NCI-H2029 treated with DMSO at 0.1 percent for 48 hours (cell line): ENCODE measurements around the gene MADD.
"Not testable (repeated sequence)": the region's sequence is repeated elsewhere in the genome, so short reads cannot be mapped to it uniquely, and the experiment has no call there.

ENCODE experiments used
- DNase-seq: peaks from one replicate; lab custom pipeline; 2025; lab: John Stamatoyannopoulos, UW

Gene MADD

DNA sequence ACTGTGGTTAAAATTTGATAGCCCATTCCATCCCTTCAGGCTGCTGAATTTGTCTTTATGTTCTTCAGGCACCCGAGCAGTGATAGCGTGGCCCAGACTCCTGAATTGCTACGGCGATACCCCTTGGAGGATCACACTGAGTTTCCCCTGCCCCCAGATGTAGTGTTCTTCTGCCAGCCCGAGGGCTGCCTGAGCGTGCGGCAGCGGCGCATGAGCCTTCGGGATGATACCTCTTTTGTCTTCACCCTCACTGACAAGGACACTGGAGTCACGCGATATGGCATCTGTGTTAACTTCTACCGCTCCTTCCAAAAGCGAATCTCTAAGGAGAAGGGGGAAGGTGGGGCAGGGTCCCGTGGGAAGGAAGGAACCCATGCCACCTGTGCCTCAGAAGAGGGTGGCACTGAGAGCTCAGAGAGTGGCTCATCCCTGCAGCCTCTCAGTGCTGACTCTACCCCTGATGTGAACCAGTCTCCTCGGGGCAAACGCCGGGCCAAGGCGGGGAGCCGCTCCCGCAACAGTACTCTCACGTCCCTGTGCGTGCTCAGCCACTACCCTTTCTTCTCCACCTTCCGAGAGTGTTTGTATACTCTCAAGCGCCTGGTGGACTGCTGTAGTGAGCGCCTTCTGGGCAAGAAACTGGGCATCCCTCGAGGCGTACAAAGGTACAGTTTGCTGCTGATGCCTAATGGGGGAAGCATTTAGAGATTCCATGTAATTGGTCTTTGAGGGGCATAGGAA lies 4.7 kb downstream of the MADD start:
- no peak for DNase-seq

DNA sequence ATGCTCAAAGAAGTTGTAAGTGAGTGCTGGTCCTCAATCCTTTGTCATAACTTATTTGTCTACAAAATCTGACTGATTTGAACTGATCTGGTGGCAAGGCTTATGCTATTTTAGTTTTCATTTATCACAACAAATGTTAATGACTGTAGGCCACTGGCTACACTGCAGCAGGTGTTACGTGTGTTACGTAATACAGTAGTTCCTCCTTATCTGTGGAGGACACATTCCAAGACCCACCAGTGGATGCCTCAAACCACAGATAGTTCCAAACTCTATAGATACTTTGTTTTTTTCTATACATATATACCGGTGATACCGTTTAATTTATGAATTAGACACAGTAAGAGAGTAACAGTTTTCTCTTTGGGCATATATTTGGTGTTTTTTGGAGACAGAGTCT lies 7.0 kb downstream of the MADD start:
- no peak for DNase-seq

DNA sequence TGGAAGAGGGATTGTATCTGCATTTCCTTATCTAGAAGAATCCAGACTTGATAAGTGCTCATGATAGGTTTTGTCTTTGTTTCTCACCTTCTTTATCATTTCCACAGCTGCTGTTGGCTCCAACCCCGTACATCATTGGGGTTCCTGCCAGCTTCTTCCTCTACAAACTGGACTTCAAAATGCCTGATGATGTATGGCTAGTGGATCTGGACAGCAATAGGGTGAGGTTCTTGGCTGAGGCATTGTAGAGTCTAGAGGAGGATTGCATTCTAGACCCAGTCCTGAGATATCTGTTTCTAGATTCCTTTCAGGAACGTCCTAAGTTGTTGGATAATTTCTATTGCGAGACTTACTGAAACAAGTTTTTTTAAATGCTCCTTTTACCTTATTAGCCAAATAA lies 8.1 kb downstream of the MADD start:
- no peak for DNase-seq

DNA sequence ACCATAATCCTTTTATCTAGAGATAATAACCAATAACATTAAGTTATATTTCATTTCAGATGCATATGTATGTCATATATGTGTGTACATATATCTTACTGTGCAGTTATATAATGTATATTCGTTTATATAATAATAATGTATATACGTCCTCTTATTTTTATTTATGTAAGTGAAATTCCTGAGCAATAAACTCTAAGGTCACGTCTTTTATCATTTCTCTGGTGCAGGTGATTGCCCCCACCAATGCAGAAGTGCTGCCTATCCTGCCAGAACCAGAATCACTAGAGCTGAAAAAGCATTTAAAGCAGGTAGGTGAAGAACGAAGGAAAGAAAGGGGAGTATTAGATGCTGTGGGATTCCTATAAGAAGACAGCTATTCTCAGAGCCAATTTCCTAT lies 8.8 kb downstream of the MADD start:
- DNase-seq: no peak

DNA sequence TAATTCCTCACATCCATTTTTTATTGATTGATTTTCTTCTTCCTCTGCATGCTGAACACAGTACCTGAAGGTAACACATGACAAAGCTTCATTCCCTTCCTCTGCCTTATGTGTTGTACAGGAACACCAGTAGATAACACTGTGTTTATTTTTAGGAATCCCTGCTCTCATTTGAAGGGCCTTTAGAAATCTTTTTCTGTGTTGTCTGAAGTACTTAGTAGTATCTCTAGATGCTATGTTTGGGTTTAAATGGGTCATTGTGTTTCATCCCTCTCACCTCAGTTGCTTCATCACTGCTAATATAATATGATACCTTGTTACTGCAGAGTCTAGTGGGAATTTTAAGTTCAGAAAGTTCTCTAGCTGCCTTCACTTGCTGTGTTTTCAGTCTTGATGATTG lies 10.2 kb downstream of the MADD start:
- no peak for DNase-seq

DNA sequence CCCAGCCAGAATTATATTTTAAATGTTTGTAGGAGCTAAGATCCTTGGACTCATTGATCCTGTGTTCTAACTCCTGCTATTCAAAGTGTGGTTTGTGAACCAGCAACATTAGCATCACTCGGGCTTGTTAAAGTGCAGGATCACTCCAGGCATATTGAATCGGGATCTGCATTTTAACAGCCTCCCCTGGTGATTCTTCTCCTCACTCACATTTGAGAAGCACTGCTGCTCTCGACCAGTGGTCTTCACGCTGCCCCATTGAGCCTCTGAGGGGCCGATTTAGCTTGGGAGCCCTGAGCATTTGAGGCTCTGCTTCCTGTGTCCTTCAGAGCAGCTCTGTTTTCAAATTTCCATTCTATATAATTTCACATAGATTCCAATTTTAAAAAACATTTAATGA lies 10.9 kb downstream of the MADD start:
- no peak for DNase-seq

DNA sequence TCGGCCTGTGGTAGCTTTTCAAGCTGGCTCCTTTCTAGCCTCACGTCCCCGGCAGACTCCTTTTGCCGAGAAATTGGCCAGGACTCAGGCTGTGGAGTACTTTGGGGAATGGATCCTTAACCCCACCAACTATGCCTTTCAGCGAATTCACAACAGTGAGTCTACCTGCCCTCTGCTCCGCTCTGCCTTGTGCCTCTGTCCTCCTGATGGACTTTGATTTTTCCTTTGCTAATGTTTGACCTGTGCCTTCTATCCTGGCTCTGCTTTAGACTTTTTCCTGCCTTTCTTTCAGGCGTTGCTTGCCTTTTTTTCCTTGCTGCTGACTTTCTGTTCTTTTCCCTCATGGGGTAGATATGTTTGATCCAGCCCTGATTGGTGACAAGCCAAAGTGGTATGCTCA lies 12.5 kb downstream of the MADD start:
- DNase-seq: no peak

DNA sequence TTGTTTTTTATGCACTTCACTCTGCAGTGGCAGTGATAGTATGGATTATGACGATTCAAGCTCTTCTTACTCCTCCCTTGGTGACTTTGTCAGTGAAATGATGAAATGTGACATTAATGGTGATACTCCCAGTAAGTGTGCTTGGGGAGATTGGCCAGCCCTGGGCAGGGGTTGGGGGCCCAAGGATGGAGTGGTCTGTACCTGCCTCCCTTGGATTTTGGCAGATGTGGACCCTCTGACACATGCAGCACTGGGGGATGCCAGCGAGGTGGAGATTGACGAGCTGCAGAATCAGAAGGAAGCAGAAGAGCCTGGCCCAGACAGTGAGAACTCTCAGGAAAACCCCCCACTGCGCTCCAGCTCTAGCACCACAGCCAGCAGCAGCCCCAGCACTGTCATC lies 14.2 kb downstream of the MADD start:
- DNase-seq: no peak

DNA sequence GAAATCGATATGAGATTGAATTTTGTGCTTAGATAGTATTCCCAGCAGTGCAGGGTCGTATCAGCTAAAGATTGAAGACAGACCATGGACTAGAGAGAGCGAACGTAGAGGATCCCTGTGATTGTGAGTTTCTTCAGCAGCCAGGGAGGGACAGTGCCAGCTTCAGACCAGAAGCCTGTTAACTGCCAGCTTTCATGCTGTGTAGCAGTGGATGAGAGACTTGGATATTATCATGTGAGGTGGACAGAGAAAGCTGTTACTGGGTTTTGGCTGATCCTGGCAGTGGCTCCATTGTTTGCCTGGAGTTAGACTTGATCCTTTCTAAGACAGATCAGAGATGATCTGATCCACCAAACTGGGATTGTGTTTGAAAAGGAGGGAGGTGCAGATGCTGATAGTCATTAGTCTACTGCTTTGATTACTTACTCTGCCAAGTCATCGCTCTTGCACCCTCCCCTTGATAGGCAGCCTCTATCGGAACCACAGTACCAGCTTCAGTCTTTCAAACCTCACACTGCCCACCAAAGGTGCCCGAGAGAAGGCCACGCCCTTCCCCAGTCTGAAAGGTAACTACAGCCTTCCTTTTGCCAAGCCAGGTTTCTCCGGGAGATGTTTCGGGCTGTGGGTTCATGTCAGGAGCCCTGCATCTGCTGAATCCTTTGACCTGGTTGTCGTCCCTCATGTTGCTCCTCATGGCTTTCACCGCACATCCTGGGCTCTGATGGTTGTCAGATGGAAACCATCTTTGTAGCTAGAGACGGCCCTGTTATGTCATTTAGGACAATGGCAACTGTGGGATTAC lies 16.2 kb downstream of the MADD start:
- no peak for DNase-seq

DNA sequence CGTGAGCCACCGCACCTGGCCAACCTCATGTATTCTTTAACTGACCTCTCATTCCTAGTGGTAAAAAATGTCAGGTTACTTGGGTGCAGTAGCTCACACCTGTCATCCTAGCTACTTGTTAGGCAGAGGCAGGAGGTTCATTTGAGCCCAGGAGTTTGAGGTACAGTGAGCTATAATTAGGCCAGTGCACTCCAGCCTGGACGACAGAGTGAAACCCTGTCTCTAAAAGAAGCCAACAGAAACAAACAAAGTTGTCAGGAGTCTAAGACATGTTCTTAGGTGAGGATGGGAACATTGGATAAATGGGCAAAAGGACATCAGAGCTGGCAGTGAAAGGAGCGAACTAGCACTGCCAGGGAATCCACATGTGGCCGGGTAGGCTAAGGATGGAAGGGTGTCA lies 18.1 kb downstream of the MADD start:
- no peak for DNase-seq

DNA sequence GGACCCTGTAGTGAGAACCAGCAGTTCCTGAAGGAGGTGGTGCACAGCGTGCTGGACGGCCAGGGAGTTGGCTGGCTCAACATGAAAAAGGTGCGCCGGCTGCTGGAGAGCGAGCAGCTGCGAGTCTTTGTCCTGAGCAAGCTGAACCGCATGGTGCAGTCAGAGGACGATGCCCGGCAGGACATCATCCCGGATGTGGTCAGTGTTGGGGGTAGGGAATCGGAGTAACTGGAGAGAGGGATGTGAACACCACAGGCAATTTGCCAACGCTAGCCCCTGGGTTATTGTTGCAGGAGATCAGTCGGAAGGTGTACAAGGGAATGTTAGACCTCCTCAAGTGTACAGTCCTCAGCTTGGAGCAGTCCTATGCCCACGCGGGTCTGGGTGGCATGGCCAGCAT lies 19.9 kb downstream of the MADD start:
- no peak for DNase-seq

DNA sequence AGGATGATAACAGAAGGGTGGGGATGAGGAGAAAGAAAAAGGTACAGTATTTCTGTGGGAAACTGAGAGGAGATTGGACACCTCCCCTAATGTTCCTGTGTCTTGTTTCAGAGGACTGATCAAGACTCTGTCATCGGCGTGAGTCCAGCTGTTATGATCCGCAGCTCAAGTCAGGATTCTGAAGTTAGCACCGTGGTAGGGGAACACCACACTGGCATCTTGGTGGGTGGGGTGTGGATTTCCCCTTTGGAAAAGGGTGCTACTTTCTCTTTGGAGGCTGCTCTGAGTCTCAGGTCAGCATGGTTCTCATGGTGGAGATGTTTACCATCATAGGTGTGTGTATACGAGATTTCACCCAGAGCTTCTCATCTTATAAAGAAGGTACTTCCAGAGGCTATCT lies 25.5 kb downstream of the MADD start:
- no peak for DNase-seq

DNA sequence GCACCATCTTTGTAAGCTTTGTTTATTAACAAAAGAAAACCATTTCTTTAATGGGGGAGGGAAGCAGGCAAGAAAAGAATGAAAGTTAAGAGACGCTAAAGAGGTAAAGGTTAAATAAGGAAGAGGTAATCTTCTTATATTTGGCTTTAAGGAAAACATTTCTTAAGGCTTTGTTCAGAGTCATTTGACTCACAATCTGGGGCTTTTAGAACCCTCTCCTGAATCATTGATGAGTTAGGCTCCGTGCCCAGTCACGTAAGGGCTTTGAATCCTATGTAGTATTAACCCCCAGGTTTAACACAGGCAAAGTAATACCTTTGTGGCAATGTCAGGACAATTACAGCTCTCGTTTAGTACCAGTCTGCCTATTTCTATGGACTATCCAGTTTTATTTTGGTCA lies 26.1 kb downstream of the MADD start:
- DNase-seq: no peak

DNA sequence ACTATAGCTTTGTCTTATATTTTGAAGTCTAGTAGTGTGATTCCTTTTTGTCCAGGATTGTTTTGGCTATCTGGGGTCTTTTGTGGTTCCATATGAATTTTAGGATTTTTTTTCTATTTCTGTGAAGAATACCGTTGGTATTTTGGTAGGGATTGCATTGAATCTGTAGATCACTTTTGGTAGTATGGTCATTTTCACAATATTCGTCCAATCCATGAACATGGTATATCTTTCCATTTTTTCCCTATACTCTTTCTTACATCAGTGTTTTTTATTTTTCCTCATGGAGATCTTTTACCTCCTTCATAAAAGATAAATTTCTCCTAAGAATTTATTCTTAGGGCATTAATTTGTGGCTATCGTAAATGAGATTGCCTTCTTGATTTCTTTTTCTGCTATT lies 29.1 kb downstream of the MADD start:
- DNase-seq: no peak

DNA sequence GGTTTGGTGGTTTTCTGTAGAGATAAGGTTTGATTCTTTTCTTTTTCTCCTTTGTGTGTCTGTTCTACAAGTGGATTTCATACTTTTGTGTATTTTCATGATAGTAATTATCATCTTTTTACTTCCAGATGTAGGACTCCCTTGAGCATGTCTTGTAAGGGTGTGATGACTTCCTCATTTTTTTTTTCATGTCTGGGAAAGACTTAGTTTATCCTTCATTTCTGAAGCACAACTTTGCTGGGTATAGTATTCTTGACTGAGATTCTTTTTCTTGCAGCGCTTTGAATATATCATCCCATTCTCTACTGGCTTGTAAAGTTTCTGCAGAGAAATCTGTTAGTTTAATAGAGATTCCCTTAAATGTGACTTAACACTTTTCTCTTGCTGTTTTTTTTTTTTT lies 32.9 kb downstream of the MADD start:
- no peak for DNase-seq

DNA sequence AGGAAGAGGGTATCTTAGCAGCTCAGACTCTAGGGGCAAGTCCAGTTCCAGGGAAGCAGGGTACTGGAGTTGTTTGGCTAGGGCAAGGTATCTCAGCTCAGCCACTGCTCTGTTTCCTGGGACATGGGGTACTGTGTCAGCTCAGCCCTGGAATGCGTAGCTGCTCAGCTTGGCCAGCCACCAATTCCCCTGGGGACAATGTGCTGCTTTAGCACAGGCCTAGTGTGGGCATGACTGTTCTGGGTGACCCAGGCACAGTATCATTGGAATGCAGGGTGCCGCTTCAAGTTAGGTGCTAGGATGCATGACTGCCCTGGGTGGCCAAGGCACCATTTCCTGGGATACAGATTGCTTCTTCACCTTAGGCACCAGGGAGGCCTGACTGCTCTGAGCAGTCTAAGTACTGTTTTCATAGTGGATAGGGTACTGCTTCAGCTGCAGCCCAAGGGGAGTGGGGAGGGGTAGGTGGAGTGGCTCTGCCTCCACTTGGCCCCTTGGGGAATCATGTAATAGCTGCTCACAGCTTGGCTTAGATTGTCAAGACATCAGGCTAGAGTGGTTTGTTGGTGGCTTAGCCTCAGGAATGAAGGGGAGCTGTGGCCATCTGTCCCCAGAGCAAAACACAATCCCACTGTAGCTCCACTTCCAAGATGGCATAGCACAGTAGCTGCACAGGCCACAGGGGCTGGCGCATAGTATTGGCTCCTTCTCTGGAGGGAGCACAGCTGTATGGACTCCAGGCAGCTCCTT lies 36.0 kb downstream of the MADD start:
- DNase-seq: no peak

DNA sequence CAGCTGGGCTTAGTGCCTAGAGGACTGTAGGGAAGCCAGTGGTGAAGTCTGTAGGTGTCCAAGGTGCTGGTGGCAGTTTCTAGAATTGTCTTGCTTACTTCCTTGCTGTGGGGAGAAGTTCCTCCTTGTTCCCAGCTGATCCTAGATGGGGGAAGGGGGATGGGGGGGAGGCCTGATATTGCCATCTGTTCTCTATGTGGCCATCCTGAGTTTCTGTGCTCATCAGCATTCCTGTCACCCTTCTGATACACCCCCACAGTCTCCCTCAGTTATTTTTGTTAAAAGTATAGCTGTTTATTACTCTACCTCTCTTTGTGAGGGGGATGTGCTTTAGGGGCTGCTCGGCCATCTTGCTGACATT lies 36.5 kb downstream of the MADD start:
- DNase-seq: no peak

DNA sequence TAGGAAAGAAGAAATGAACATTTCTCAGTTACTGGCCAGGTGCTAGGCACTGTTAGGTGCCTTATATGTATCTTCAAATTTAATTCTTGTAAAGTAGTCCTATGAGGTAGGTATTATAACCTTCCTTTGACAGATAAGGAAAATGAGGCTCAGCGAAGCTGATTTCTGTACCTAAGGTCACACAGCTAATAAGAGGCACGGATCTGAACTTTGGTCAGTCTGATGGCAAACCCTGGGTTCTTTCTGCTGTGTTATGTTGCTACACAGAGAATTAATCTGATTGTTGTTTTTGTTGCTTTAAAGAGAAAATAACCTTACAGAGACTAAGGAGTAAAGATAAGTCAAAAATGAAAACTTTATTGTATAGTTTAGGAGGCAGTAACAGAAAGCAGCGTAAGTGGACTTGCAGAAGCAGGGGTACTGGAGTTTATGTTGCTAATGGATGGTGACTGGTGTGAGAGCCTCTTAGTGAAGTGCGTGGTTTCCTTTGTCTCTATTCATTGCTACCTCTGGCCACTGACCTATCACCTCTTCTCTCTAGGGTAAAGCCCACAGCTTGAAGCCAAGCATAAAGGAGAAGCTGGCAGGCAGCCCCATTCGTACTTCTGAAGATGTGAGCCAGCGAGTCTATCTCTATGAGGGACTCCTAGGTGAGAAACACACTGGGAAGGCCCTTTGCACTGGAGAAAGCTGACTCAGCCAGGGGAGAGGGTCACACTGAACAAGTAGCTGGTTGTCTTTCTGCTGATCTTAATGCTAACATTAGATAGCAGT lies 38.3 kb downstream of the MADD start:
- DNase-seq: no peak

DNA sequence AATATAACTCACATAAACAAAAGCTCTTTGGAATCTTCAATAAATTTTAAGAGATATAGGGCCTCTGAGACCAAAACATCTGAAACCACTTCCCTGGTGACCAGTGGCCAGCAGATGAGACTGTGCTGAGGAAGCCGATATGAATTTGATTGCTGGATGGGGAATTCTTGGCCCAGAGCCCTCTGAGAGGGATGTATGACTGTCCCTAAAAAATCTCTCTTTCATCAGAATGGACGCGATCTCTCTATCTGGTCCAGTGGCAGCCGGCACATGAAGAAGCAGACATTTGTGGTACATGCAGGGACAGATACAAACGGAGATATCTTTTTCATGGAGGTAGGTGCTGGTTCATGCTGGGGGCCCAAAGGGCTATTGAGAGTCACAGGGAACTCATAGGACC lies 45.1 kb downstream of the MADD start:
- DNase-seq: no peak

DNA sequence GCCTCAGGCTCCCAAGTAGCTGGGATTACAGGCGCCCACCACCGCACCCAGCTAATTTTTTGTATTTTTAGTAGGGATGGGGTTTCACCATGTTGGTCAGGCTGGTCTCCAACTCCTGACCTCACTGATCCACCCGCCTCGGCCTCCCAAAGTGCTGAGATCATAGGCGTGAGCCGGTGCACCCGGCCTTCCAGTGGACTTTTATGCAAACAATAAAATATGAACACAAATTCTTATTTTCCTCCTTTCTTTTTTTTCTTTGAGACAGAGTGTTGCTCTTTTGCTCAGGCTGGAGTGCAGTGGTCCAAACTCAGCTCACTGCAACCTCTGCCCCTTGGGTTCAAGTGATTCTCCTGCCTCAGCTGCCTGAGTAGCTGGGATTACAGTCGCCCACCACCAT lies 46.6 kb downstream of the MADD start:
- DNase-seq: not testable (repeated sequence)

DNA sequence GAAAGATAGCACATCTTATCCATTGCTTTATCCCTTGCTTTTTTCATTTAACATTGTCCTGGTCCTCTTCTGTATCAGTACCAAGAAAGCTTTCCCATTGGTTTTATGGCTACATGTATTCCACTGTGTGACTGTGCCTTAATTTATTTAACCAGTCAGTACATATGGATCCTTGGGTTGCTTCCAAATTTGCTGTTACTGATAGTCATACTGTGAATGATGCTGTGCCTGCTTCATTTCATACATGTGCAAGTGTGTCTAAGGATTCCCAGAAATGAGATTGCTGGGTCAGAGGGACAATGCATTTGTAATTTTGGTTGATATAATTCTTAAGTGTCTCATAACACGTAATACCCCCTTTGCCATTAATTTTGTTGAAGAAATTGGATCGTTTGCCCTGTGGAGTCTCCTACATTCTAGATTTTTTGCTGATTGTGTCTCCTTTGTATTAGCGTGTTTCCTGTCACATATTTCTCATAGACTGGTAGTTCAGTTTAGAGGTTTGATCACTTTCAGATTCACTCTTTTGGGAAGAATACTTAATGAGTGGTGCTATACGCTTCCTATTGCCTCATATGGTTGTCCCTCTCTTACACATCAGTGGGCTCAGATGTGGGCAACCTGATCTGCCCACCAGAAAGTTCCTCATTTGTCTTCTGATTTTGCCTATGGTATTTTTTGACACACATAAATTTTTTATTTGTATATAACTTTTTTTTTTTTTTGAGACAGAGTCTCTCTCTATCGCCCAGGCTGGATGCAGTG lies 47.3 kb downstream of the MADD start:
- DNase-seq: no peak

DNA sequence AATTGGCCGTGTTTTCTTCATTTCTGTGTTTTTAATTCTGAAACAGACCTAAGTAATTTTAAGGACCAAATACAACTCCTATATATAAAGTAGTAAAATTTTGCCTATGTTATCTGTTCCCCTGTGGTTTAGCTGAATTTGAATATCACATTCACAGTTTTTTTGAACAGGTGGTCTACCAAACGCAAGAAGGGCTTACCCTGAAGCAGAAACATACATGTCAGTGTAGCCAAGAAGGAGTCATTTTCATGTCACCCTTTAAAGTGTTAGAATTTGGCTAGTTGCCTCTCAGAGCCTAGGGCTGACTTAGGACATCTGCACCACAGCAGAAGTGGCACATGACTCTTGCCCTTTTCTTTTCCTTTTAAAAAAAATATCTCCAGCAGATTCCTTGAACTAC lies 48.2 kb downstream of the MADD start:
- DNase-seq: no peak
